Muscle layer of colon (tissue), 2 donors: ENCODE measurements around the gene GOLGA6L2.
"Not testable (repeated sequence)": the region's sequence is repeated elsewhere in the genome, so short reads cannot be mapped to it uniquely, and the experiment has no call there.

Experiments used
- H3K27ac ChIP-seq: one replicate; pipeline ENCODE4 v1.7.0; 2013; ENCODE audit warnings: low read depth, mild to moderate bottlenecking, low read length, moderate library complexity
- H3K27me3 ChIP-seq, 2 donors: one replicate each; pipeline ENCODE4 v1.7.0; 2013; ENCODE audit warnings: low read length in 2 of 2, mild to moderate bottlenecking in 2 of 2; ENCODE audit not compliant: insufficient read depth in 2 of 2, control insufficient read depth in 1 of 2
- H3K36me3 ChIP-seq: one replicate; pipeline ENCODE4 v1.7.0; 2013; ENCODE audit warnings: mild to moderate bottlenecking, low read length; ENCODE audit not compliant: insufficient read depth
- H3K4me1 ChIP-seq: one replicate; pipeline ENCODE4 v1.7.0; 2013; ENCODE audit warnings: mild to moderate bottlenecking, low read length; ENCODE audit not compliant: insufficient read depth
- H3K4me3 ChIP-seq, 2 donors: one replicate each; pipeline ENCODE4 v1.7.0; 2013; ENCODE audit warnings: low read length in 2 of 2, low read depth in 1 of 2, mild to moderate bottlenecking in 1 of 2, moderate library complexity in 1 of 2
- H3K9ac ChIP-seq: one replicate; pipeline ENCODE4 v1.7.0; 2013; ENCODE audit warnings: low read length
- H3K9me3 ChIP-seq: one replicate; pipeline ENCODE4 v1.7.0; 2013; ENCODE audit warnings: mild to moderate bottlenecking, low read length
- donor health status: abdominal sarcoma.
- donor health status: Adenocarcinoma of cecum.

GOLGA6L2 gene

GRCh38 chr15:23402140-23402539 is 44.9 kb downstream of the GOLGA6L2 start:
- Histone ChIP-seq H3K9me3 (no peaks in the 10 kb centered on the region), H3K4me3 (no peak overlapping the region), H3K36me3 (no peaks in the 10 kb centered on the region), H3K9ac (no peak overlapping the region), H3K27me3 (no peaks in the 10 kb centered on the region), H3K27ac (no peak overlapping the region), H3K4me1 (no peaks in the 10 kb centered on the region)

GRCh38 chr15:23401627-23402026 is 45.4 kb downstream of the GOLGA6L2 start:
- H3K36me3 ChIP-seq: no peaks in the 10 kb centered on the region
- no peak overlapping the region for H3K4me3 ChIP-seq
- H3K27ac ChIP-seq: no peak overlapping the region
- no peaks in the 10 kb centered on the region for H3K4me1 ChIP-seq
- H3K27me3 ChIP-seq: no peaks in the 10 kb centered on the region
- no peak overlapping the region for H3K9ac ChIP-seq
- no peaks in the 10 kb centered on the region for H3K9me3 ChIP-seq

- H3K4me3 ChIP-seq, H3K4me1 ChIP-seq, H3K27ac ChIP-seq, H3K27me3 ChIP-seq, H3K9ac ChIP-seq, H3K9me3 ChIP-seq, H3K36me3 ChIP-seq: not testable (repeated sequence)
Measured at GRCh38 chr15:23399207-23399606, 47.8 kb downstream of the GOLGA6L2 start.

- not testable (repeated sequence) for H3K36me3 ChIP-seq, H3K4me1 ChIP-seq, H3K27me3 ChIP-seq, H3K27ac ChIP-seq, H3K9ac ChIP-seq, H3K9me3 ChIP-seq, H3K4me3 ChIP-seq
Measured at GRCh38 chr15:23398357-23398756, 48.7 kb downstream of the GOLGA6L2 start.

- Histone ChIP-seq H3K4me1 (no peaks in the 10 kb centered on the region), H3K27ac (no peak overlapping the region), H3K4me3 (no peak overlapping the region), H3K9ac (no peak overlapping the region), H3K36me3 (no peaks in the 10 kb centered on the region), H3K9me3 (no peaks in the 10 kb centered on the region), H3K27me3 (no peaks in the 10 kb centered on the region)
Measured at GRCh38 chr15:23397779-23398178, 49.3 kb downstream of the GOLGA6L2 start.

- Histone ChIP-seq H3K9me3 (no peaks in the 10 kb centered on the region), H3K27ac (no peak overlapping the region), H3K4me3 (no peak overlapping the region), H3K27me3 (no peaks in the 10 kb centered on the region), H3K9ac (no peak overlapping the region), H3K36me3 (no peaks in the 10 kb centered on the region), H3K4me1 (no peaks in the 10 kb centered on the region)
Measured at GRCh38 chr15:23395832-23396231, 51.2 kb downstream of the GOLGA6L2 start.

GRCh38 chr15:23395030-23395692 is 51.9 kb downstream of the GOLGA6L2 start:
- no peak overlapping the region for H3K9ac ChIP-seq
- no peak overlapping the region for H3K4me3 ChIP-seq
- H3K27ac ChIP-seq: no peak overlapping the region
- H3K4me1 ChIP-seq: no peaks in the 10 kb centered on the region
- no peaks in the 10 kb centered on the region for H3K9me3 ChIP-seq
- H3K27me3 ChIP-seq: no peaks in the 10 kb centered on the region
- H3K36me3 ChIP-seq: no peaks in the 10 kb centered on the region
